Hepatocyte (in vitro differentiated cells): ENCODE measurements around the gene ADD1. TPM values are rescaled to one million over a fixed set of nuclear protein-coding genes. Genes with fewer than 3 reads are reported as not detected.

Experiments used
- DNase-seq: peaks from one replicate; pipeline ENCODE4 v3.0.0-alpha.2; 2016; ENCODE audit warnings: low spot score
- H2AFZ ChIP-seq: fragments of 200-600 bp; sonication (generic); 2 replicates; pipeline ENCODE4 v1.6.0; 2016; ENCODE audit warnings: antibody characterized with exemption, mild to moderate bottlenecking
- H3K27ac ChIP-seq: fragments of 200-600 bp; sonication (generic); 2 replicates; pipeline ENCODE4 v1.5.1; 2016; ENCODE audit warnings: mild to moderate bottlenecking
- H3K27me3 ChIP-seq: fragments of 200-600 bp; sonication (generic); 2 replicates; pipeline ENCODE4 v1.6.1; 2016
- H3K36me3 ChIP-seq: fragments of 200-600 bp; sonication (generic); replicated peaks from 2 replicates; pipeline ENCODE4 v1.5.1; 2016; ENCODE audit warnings: low read depth; ENCODE audit not compliant: insufficient read depth
- H3K4me1 ChIP-seq: fragments of 200-600 bp; sonication (generic); 2 replicates; pipeline ENCODE4 v1.5.1; 2016; ENCODE audit warnings: mild to moderate bottlenecking, moderate library complexity; ENCODE audit not compliant: insufficient read depth
- H3K4me2 ChIP-seq: fragments of 200-600 bp; sonication (generic); 2 replicates; pipeline ENCODE4 v1.6.0; 2016
- H3K4me3 ChIP-seq: fragments of 200-600 bp; sonication (generic); 2 replicates; pipeline ENCODE4 v1.5.1; 2016; ENCODE audit warnings: mild to moderate bottlenecking
- H3K79me2 ChIP-seq: fragments of 200-600 bp; sonication (generic); 2 replicates; pipeline ENCODE4 v1.6.0; 2017; ENCODE audit warnings: mild to moderate bottlenecking
- H3K9me2 ChIP-seq: fragments of 200-600 bp; sonication (generic); replicated peaks from 2 replicates; pipeline ENCODE4 v1.6.0; 2017; ENCODE audit warnings: mild to moderate bottlenecking; ENCODE audit not compliant: insufficient read depth
- H3K9me3 ChIP-seq: fragments of 200-600 bp; sonication (generic); 2 replicates; pipeline ENCODE4 v1.5.1; 2016; ENCODE audit warnings: low read depth, mild to moderate bottlenecking
- H4K20me1 ChIP-seq: fragments of 200-600 bp; sonication (generic); 2 replicates; pipeline ENCODE4 v1.6.0; 2016; ENCODE audit warnings: mild to moderate bottlenecking; ENCODE audit not compliant: insufficient read depth, poor library complexity, severe bottlenecking
- CTCF ChIP-seq: fragments of 200-600 bp; sonication (generic); IDR thresholded peaks from 2 replicates; pipeline ENCODE4 v1.5.1; 2016; ENCODE audit warnings: antibody characterized with exemption, mild to moderate bottlenecking; ENCODE audit not compliant: poor library complexity
- EZH2 ChIP-seq: fragments of 200-600 bp; sonication (generic); IDR thresholded peaks from 2 replicates; pipeline ENCODE4 v1.6.1; 2016; ENCODE audit warnings: antibody characterized with exemption, mild to moderate bottlenecking, borderline replicate concordance
- EZH2phosphoT487 ChIP-seq: fragments of 200-600 bp; sonication (generic); IDR thresholded peaks from one replicate; pipeline ENCODE4 v1.6.1; 2018; ENCODE audit warnings: antibody characterized with exemption, mild to moderate bottlenecking, low read depth, moderate library complexity; ENCODE audit not compliant: unreplicated experiment, severe bottlenecking
- WGBS: methylation state at CpG from one replicate; pipeline ENCODE4 v1.1.6; 2016; ENCODE audit warnings: low lambda C conversion rate; ENCODE audit errors: missing lambda C conversion rate; 5-methylcytosine and 5-hydroxymethylcytosine counted together
- polyA plus RNA-seq: library from polyadenylated mRNA; unstranded; fragments of >200 nt; fragmentation: Nextera tagmentation; extraction: Ambion mirVana; gene quantifications from 2 replicates; pipeline ENCODE4 v1.2.1, GENCODE V29; 2016
- total RNA-seq: library from RNA; depleted of rRNA; stranded (reverse); fragments of >200 nt; gene quantifications from 2 replicates; pipeline ENCODE4 v1.2.3, GENCODE V29; 2014

Gene ADD1
- total and polyA plus RNA-seq, 2 experiments from 2014 or later = 179 to 208 TPM

DNA sequence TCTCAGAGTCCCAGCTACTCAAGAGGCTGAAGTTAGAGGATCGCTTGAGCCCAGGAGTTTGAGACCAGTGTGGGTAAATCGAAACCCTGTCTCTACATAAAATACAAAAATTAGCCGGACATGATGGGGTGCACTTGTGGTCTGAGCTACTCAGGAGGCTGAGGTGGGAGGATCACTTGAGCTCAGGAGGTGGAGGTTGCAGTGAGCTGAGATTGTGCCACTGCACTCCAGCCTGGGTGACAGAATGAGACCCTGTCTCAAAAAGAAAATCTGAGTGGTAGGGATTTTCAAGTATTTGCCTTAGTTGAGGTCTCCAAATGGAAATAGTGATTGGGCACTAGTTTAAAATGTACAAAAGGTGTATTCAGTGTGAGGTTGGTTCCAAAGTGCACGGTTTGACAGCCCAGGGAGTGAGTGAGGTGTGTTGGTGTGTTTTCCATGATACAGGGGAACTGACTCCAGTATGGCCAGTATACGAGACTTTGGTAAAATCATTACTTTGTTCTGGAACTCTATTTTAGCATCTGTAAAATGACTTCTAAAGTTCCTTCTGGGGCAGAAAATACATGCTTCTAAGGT, 13.8 kb downstream of the ADD1 start:
- no peak for DNase-seq
- no peak overlapping the region for H3K27ac ChIP-seq
- 87% methylated on average over 5 of the region's 5 CpGs for WGBS

DNA sequence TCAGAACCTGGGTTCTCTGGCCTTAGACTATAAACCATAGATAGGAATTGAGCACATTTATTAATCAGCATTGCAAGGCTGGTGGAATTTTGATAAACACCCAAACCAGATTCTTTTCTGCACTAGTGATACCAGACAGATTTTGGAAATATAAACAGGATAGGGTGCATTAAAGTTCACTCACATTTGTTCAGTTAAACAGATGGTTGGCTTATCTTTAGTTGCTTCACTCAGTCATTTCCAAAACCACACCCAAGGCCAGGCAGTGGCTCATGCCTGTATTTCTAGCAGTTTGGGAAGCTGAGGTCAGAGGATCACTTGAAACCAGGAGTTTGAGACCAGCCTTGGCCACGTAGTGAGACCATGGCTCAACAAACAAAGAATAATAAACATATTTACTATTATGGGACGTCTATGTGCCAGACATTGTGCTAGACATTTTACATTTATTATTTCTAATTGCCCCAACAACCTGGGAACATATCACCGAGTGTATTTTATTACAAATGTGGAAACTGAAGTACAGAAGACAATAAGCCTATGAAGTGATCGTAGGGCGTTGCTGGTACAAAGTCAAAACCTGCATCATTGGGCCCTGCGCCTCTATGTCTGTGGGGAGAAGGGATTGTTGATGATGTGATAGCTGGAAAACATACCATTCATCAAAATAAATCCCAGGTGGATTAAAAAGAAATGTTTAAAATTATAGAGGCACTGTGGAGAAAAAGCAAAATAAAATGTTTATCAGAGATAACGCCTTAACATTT, 15.0 kb downstream of the ADD1 start:
- H2AFZ ChIP-seq = no peak overlapping the region
- peaks cover 76% of the 10 kb centered on the region for H4K20me1 ChIP-seq
- H3K27ac ChIP-seq = peak overlapping the region; percentile 66
- no peaks in the 10 kb centered on the region for H3K9me2 ChIP-seq
- H3K4me2 ChIP-seq = peak overlapping the region; percentile 13
- 77% methylated on average over 7 of the region's 7 CpGs for WGBS
- TF ChIP-seq EZH2 = no peak
- TF ChIP-seq EZH2phosphoT487 = no peak
- no peak for TF ChIP-seq CTCF
- no peak overlapping the region for H3K4me3 ChIP-seq
- no peaks in the 10 kb centered on the region for H3K9me3 ChIP-seq
- DNase-seq = no peak
- no peaks in the 10 kb centered on the region for H3K36me3 ChIP-seq
- H3K79me2 ChIP-seq = peaks cover 97% of the 10 kb centered on the region
- H3K27me3 ChIP-seq = no peaks in the 10 kb centered on the region
- H3K4me1 ChIP-seq = peaks cover 40% of the 10 kb centered on the region

More for the DNA sequence above, 13.8 kb downstream of the ADD1 start:
- no peaks in the 10 kb centered on the region for H3K9me3 ChIP-seq
- H3K9me2 ChIP-seq = no peaks in the 10 kb centered on the region
- H3K4me2 ChIP-seq = no peak overlapping the region
- no peak for TF ChIP-seq EZH2
- no peak overlapping the region for H2AFZ ChIP-seq
- H3K36me3 ChIP-seq = no peaks in the 10 kb centered on the region
- peaks cover 48% of the 10 kb centered on the region for H3K4me1 ChIP-seq
- peaks cover 100% of the 10 kb centered on the region for H3K79me2 ChIP-seq
- no peaks in the 10 kb centered on the region for H3K27me3 ChIP-seq
- no peak overlapping the region for H3K4me3 ChIP-seq
- H4K20me1 ChIP-seq = peaks cover 75% of the 10 kb centered on the region

- 79% methylated on average over 3 of the region's 3 CpGs for WGBS
- no peak overlapping the region for H2AFZ ChIP-seq
- H3K79me2 ChIP-seq = peaks cover 97% of the 10 kb centered on the region
- H3K9me3 ChIP-seq = no peaks in the 10 kb centered on the region
- DNase-seq = no peak
- H3K27ac ChIP-seq = peak overlapping the region; percentile 59
- no peak overlapping the region for H3K4me2 ChIP-seq
- H3K4me3 ChIP-seq = no peak overlapping the region
- peaks cover 77% of the 10 kb centered on the region for H4K20me1 ChIP-seq
- no peaks in the 10 kb centered on the region for H3K27me3 ChIP-seq
- no peaks in the 10 kb centered on the region for H3K36me3 ChIP-seq
- no peak for TF ChIP-seq CTCF
- no peak for TF ChIP-seq EZH2
- no peak for TF ChIP-seq EZH2phosphoT487
- no peaks in the 10 kb centered on the region for H3K9me2 ChIP-seq
- H3K4me1 ChIP-seq = peaks cover 42% of the 10 kb centered on the region
Measured at GRCh38 chr4:2859514-2859913, 15.9 kb downstream of the ADD1 start.
